GM18520 (cell line): Measurements from ENCODE around the gene VTA1.
"Not testable (repeated sequence)": the region's sequence is repeated elsewhere in the genome, so short reads cannot be mapped to it uniquely, and the experiment has no call there.

Experiments used
- ATAC-seq: cut with Tn5 transposase; IDR thresholded peaks from one replicate; pipeline ENCODE4 v1.9.1; 2021; ENCODE audit not compliant: unreplicated experiment

The VTA1 gene

DNA sequence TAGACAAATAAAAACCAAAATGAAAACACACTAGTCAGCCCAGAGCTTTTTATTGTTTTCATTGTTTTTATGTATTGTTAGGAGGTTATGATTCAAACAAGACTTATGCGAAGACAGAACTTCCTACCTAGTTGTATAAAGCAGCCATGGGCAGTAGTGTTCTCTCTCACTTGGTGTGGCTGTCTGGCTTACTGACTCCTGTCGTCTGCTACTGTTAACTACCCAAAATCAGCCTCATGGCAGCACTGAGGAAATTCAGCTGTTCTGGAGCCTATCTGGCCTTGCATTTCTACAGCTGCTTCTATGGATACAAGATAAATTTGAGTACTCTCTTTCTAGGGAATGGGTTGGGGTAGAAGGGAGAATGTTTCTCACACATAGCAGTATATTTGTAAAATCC lies 20.4 kb downstream of the VTA1 start:
- no peak for ATAC-seq

DNA sequence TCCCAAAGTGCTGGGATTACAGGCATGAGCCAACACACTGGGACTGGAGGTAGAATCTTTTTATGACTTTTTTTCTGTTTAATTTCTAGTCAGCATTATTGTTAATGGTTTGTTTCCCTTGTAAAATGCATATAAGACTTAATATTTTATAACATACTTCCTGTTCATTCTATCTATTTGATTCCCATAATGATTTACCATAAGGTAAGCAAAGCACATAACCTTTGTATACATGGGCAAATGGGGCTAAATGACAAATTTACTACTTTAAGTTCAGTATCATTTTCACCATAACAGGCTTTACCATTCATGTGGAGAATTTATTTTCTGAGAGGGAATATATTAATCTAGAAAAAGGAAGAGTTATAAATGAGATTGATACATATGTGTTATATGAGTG lies 24.3 kb downstream of the VTA1 start:
- no peak for ATAC-seq

DNA sequence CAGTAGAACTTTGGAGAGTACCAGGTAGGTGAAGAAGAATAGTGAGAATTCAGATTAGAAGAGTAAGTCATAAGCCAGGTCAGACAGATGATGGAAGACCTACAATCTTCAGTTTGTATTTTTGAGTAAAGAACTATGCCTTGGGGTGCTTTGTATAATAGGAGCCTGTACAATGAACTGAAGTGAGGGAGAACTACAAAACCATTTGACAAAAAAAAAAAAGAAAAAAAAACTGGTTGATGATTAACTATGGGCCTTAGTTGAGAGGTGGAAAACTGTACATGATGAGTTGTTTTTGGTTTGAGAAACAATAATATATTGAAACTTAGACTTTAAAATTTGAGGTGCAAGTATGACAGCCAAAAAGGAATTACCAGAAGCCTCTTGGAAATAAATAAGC lies 25.7 kb downstream of the VTA1 start:
- ATAC-seq: no peak

DNA sequence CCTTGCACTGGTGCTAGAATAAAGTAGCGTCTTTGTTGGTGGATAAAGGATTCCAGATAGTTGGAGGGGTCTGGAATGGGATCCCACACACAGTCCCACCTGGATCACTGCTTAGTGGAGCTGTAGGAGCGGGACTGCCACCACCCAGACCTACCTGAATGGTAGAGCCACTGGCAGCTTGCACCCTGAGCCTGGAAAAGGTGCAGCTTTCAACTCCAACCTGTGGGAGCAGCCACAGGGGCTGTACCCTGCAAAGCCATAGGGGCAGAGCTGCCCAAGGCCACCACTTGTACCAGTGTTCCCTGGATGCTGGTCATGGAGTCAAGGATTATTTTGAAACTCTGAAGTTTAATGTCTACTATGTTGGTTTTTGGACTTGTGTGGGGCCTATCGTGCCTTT lies 26.9 kb downstream of the VTA1 start:
- ATAC-seq: no peak

DNA sequence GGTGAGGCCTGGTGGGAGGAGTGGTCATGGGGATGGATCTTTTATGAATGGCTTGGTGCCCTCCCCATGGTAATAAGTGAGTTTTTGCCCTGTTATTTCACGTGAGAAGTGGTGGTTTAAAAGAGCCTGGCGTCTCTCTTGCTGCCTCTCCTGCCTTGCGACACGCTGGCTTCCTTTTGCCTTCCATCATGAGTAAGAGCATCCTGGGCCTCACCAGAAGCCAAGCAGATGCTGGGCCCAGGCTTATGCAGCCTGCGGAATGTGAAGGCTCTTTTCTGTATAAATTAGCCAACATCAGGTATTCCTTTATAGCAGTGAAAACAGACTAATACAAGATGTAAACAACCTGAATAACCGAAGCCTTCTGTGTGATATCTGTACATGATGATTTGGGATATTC lies 27.6 kb downstream of the VTA1 start:
- no peak for ATAC-seq

DNA sequence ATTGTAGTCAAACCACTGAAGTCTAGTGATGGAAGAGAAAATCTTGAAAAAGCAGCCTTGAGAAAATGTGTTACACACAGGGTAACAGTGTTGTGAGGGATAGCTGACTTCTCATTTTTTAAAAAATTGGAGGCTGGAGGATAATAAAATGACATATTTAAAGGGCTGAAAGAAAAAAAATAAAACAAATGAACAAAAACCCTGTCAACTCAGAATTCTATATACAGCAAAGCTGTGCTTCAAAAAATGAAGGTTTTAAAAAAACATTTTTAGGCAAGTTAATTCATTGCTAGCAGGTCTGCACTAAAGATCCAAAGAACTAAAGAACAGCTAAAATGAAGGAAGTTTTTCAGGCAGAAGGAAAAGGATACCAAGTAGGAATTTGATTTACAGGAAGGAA lies 31.1 kb downstream of the VTA1 start:
- no peak for ATAC-seq

DNA sequence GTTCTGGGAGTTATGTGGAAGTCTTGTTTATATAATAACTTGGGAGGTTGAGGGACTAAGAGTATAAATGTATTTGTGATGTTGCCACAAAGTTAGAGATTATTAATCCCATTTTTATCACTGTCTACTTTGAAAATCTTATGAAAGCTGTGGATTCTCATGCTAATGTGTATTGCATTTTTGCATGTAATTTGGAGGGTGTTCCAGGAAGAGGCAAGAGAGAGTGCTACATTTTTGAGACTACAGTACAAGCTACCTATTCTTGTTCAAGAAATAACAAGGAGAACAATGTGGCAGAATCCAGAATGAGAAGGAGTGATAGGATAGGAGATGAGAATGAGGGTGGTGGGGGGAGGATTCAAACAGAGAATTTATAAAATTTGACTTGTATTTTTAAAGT lies 34.9 kb downstream of the VTA1 start:
- ATAC-seq: no peak

DNA sequence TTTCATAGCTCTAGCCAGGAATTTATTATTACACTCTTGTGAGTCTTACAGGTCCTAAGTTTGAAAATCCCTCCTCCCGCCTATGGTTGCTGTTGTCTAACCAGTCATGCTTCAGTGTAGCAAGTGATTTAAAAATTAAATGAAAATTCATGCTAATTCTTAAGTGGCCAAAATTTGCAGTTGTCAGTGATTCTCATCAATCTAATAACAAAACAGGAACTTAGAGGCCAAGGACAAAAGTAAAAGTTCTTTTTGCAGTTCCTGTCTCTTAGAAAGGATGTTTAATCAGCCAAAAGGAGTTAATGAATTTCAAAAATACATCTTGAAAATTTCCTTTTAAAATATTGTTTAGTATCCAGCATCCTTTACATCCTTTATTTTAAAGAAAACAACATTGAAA lies 36.3 kb downstream of the VTA1 start:
- no peak for ATAC-seq

DNA sequence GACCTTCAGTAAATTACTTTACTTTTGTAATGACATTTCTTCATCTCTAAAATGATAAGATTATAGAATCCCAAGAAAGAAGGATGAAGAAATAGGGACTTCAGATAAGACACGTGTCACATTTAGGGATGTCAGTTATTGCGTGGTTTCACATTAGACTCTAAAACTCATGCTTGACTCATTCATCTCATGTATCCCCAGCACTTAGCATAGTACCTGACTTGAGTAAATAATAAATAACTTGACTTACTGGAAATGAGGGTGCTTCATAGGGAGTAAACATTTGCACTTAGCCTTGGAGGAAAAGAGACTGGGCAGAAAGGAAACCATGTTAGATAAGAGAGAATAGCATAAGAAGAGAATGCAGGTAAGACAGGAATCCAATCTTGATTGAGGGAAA lies 37.2 kb downstream of the VTA1 start:
- ATAC-seq: no peak

DNA sequence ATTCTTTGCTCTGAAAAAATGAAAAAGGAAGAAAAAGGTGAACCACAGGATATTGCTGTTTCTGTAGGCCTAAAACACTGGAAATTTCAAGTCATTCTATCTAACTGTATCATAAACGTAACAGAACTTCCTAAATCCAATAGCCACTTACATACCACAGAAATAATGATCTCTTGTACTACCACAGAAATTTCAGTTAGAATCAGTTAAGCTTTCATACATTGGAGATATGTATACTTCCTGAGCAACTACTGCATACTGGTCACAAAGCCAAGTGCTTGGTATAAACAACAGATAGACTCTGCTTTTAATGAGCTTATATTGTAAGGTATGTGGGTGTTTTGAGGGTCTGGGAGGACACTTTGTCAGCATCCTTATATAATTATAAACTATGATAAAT lies 38.6 kb downstream of the VTA1 start:
- ATAC-seq: no peak

DNA sequence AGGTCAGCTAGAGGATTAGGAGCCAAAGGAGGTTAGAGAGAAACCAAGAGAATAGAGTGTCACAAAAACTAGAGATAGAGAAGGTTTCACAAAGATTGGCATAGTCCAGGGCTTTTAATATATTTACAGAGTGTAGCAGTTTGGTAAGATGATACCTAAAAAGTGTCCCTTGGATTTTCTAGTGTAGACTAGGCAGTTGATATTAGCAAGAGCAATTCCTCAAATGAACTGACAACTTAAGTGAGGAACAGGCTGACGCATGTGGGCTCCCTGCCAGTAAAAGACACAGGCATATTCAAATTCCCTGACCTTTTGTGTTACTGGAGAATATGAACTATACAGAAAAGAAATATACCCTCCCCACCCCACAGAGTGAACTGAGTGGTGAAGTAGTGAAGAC lies 40.1 kb downstream of the VTA1 start:
- ATAC-seq: no peak

DNA sequence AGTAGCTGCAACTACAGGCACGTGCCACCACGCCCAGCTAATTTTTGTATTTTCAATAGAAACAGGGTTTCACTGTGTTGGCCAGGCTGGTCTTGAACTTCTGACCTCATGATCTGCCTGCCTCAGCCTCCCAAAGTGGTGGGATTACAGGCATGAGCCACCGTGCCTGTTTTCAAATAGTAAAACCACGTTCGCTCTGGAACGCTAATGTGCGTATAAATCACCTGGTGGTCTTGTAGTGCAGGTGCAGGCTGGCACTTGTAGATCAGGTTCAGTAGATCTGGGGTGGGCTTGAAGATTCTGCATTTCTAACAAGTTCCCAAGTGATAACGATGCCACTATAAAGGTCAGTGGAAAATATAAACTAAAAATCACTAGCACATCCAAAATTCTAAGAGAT lies 41.3 kb downstream of the VTA1 start:
- not testable (repeated sequence) for ATAC-seq

DNA sequence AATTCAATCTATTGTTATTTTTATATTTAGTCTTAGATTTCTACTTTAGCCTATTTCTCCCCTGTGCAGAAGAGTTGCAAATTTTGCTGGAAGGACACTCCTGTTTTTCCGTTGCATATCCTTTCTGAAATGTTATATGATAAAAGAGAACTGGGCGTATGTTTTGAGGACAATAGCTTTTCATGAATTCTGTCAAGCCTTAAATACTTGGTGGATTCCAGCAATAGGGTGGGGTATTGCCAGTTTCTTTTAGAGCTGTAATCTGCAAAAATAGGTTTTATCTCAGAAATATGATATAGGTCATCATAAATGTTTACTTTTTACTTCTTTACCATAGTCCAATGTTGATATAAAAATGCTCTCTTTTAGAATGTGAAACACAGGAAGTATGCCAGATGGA lies 42.0 kb downstream of the VTA1 start:
- ATAC-seq: no peak

DNA sequence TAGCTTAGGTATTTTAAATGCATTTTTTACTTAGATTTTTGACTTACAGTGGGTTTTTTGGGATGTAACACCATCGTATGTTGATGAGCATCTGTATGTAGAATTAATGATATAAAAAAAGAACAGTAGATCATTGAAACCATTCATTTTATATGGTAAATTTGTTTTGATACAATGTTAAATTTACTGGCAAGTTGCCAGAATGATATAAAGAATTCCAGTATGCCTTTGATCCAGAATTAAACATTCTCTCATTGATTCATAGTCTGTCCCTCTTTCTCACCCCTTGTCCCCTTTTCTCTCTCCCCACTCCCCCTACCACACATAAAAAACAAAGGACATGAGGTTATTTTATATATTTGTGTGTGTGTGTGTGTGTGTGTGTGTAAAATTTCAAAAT lies 45.3 kb downstream of the VTA1 start:
- no peak for ATAC-seq

DNA sequence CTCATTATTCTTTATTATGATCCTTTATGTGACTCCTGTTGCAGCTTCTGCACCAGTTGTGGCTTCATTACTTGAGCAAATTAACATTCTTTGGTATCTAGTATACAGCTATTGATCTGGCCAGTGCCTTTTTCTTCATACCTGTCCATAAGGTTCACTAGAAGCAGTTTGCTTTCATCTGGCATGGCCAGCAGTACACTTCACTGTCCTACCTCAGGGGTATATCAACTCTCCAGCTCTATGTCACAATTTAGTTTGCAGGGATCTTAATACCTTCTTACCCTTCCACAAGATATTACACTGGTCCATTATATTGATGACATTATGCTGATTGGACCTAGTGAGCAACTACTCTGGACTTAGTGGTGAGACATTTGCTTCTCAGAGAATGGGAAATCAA lies 46.6 kb downstream of the VTA1 start:
- no peak for ATAC-seq

DNA sequence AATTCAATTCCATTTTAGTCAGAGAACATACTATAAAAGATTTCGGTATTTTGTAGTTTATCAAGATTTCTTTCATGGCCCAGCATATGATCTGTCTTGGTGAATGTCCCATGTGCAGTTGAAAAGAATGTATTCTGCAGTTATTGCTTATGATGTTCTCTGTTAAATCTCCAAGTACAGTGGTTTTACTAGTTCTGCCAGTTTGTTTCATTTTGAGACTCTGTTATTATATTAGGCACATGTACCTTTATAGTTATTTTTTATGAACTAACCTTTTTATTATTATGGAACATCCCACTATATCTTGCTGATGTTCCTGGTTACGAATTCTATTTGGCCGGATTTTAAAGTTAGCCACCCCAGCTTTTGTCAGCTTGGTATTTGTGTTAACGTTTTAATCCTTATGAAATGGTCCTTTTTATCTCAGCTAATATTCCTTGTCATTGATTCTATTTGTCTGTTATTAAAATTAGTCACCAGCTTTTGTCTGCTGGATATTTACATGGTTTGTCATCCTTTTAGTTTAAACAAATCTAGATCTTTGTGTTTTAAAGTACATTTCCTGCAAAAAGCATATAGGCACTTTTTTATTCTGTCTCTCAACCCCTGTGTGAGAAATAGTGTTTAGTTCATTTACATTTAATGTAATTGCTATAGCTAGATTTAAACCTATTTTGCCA lies 48.9 kb downstream of the VTA1 start:
- ATAC-seq: no peak

DNA sequence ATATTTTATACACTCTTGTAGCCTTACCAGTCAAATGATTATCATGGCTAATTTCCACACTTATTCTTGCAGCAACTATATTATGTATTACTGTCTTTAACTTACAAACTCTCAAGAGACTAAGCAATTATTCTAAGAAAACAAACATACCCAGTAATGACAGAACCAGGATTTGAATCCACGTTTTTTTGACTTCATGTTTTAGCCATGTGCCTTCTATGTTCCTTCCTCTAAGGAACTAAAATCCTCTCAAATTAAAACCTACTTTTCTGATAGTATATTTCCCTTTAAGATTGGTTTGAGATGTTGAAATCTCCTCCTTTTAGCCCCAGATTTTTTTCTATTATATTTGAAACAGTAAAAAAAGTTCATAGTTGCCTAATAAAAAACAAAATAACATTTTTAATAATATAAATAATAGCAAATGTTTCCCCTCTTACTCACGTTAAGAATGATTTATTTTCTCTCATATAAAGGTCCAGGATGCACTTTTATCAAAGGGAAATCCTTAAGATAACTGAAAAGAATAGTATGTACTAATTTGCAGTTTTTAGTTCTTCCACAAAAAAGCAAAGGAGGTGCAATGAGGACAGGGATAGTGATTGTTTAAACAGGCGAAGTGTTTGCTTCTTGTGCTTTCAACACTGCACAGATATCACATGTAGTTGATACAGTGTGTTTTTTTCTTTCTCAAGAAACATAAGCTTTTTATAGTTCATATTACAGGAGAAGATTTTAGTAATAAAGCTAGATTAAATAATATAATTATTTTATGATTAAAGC lies 54.0 kb downstream of the VTA1 start:
- ATAC-seq: no peak

DNA sequence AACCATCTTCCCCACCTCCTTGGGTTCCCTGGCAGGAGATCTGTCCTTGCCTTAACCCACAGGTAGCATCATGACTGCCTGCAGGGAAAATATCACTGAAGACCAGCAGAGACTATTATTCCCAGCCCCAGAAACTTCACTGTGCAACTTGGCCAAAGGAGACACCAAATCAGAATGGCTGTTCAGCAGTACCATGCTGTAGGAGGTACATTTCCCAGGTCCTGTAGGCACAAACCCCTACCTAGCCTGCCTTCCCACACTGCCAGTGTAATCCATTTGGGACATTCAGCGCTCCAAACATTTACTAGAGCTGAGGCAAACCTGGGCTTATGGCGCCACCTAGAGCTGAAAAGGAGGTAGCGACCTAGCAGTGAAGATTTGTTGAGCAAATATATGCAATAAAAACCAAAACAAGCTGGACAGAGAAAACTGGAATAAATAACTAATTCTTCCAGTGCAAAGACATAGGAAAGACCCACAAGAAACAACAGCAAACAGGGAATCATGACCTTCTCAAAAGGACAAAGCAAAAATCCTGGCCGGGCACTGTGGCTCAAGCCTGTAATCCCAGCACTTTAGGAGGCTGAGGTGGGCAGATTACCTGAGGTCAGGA lies 60.3 kb downstream of the VTA1 start:
- no peak for ATAC-seq

DNA sequence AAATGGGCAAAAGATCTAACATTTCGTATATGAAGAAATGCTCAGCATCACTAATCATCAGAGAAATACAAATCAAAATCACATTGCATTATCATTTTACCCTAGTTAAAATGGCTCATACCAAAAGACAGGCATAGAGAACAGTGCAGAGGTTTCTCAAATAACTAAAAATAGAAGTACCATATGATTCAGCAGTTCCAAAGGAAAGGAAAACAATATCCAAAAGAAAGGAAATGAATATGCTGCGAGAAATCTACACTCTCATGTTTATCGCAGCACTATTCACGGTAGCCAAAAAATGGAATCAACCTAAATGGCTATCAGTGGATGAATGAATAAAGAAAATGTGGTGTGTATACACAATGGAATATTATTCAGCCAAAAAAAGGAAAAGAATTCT lies 63.5 kb downstream of the VTA1 start:
- no peak for ATAC-seq

DNA sequence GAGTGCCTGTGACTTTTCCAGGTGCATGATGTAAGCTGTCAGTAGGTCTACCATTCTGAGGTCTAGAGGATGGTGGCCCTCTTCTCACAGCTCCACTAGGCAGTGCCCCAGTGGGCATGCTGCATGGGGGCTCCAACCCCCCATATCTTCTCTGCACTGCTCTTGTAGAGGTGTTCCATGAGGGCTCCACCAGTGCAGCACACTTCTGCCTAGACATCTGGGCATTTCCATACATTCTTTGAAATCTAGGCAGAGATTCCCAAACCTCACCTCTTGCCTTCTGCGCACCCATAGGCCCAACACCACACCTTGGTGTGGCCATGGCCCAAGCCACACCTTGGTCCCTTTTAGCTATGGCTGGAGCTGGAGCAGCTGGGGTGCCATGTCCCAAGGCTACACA lies 66.3 kb downstream of the VTA1 start:
- no peak for ATAC-seq

DNA sequence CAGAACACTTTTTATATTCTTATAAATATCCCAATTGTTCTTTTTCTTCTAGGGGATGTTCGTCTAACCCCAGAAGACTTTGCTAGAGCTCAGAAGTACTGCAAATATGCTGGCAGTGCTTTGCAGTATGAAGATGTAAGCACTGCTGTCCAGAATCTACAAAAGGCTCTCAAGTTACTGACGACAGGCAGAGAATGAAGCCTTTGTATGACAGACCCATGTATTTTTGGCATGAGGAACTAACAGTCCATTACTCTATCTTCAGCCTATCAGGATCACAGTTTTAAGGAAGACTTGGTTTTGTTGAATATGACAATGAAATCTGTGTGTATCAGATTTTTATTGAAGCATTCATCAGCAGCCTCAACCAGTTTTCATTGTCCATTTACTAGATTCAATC lies 71.4 kb downstream of the VTA1 start:
- ATAC-seq: no peak

DNA sequence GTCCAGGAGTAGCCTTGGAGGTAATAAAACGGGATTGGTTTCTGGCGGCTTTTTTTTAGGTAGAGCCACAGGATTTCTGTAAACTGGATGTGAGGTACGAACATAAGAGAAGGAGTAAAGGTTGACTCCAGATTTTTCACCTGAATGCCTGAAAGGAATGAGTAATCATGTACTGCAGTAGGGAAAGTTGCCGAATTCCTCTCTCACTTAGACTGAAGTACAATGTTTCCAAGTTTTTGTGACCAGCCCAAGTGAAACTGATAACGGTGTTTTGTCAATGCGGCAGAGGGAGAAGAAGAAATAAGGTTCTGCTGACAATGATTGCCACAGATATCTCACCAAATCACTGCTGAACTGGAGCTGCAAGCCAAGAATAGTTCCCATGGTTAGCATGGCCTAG lies 75.0 kb downstream of the VTA1 start:
- no peak for ATAC-seq
